Fibroblast of lung (primary cell): ENCODE measurements around the gene NEK7. TPM values are rescaled to one million over a fixed set of nuclear protein-coding genes. Genes with fewer than 3 reads are reported as not detected.
A peak's percentile ranks its signal among the peaks of the same experiment; 100 is the strongest.

Experiments used
- DNase-seq, 2 donors: peaks; one replicate each; pipeline versions ENCODE4 v3.0.0 to v3.0.0-alpha.2; 2010; ENCODE audit warnings: low read depth in 2 of 2
- H2AFZ ChIP-seq: 2 replicates; pipeline ENCODE4 v1.5.1; 2012; ENCODE audit warnings: low read length, control low read depth, inconsistent platforms
- H3K27ac ChIP-seq: 2 replicates; pipeline ENCODE4 v1.5.1; 2011; ENCODE audit warnings: low read length, control low read depth; ENCODE audit not compliant: insufficient read depth
- H3K27me3 ChIP-seq: 2 replicates; pipeline ENCODE4 v1.5.1; 2011; ENCODE audit warnings: mild to moderate bottlenecking, low read length; ENCODE audit not compliant: control insufficient read depth, insufficient read depth
- H3K36me3 ChIP-seq: 2 replicates; pipeline ENCODE4 v1.5.1; 2011; ENCODE audit warnings: low read length; ENCODE audit not compliant: control insufficient read depth, insufficient read depth
- H3K4me1 ChIP-seq: 2 replicates; pipeline ENCODE4 v1.5.1; 2011; ENCODE audit warnings: low read length; ENCODE audit not compliant: control insufficient read depth, insufficient read depth; ENCODE audit errors: extremely low read depth
- H3K4me2 ChIP-seq: 2 replicates; pipeline ENCODE4 v1.5.1; 2011; ENCODE audit warnings: low read length, control low read depth; ENCODE audit not compliant: insufficient read depth; ENCODE audit errors: extremely low read depth
- H3K4me3 ChIP-seq, 4 experiments: fragments of 200-600 bp in 1 of 4; sonication (generic) in 1 of 4; replicated peaks in 1 of 4; 2 replicates each; pipeline ENCODE4 v1.5.1; 2011 to 2016; ENCODE audit warnings: low read length in 4 of 4, low read depth in 3 of 4, mild to moderate bottlenecking in 3 of 4, control low read depth in 2 of 4, inconsistent platforms in 1 of 4, mixed read lengths in 1 of 4; ENCODE audit not compliant: insufficient read depth in 1 of 4; ENCODE audit errors: control extremely low read depth in 1 of 4
- H3K79me2 ChIP-seq: 2 replicates; pipeline ENCODE4 v1.5.1; 2012; ENCODE audit warnings: mild to moderate bottlenecking, low read length, inconsistent platforms; ENCODE audit not compliant: control insufficient read depth, insufficient read depth
- H3K9ac ChIP-seq: 2 replicates; pipeline ENCODE4 v1.5.1; 2011; ENCODE audit warnings: mild to moderate bottlenecking, low read length, control low read depth; ENCODE audit not compliant: insufficient read depth
- H3K9me3 ChIP-seq: 2 replicates; pipeline ENCODE4 v1.5.1; 2012; ENCODE audit warnings: low read depth, low read length; ENCODE audit not compliant: control insufficient read depth, insufficient read depth
- H4K20me1 ChIP-seq: 2 replicates; pipeline ENCODE4 v1.5.1; 2011; ENCODE audit warnings: low read length; ENCODE audit not compliant: control insufficient read depth, insufficient read depth; ENCODE audit errors: extremely low read depth
- EZH2 ChIP-seq: IDR thresholded peaks from 2 replicates; pipeline ENCODE4 v1.5.1; 2012; ENCODE audit warnings: low read length, control low read depth, mild to moderate bottlenecking; ENCODE audit errors: missing control alignments
- polyA plus RNA-seq, 2 donors: library from polyadenylated mRNA; depleted of rRNA in 1 of 2; stranded (reverse) in 1 of 2; unstranded in 1 of 2; fragments of >200 nt; gene quantifications; 2 replicates each; pipeline ENCODE4 v1.2.1, GENCODE V29; 2011 to 2012; ENCODE audit warnings: missing spikeins in 1 of 2
- total RNA-seq: library from RNA; depleted of rRNA; stranded (reverse); fragments of >200 nt; gene quantifications from 2 replicates; pipeline ENCODE4 v1.2.1, GENCODE V29; 2014
- TF ChIP-seq, protein P1 (sequence below), 2 donors: IDR thresholded peaks in 1 of 2; conservative IDR thresholded peaks in 1 of 2; 1 replicate in 1 of 2; 2 replicates in 1 of 2; pipeline ENCODE4 v1.5.1; 2011 to 2012; ENCODE audit warnings: low read length in 2 of 2, control low read depth in 1 of 2, inconsistent platforms in 1 of 2, low read depth in 1 of 2, mild to moderate bottlenecking in 1 of 2

NEK7 gene
- total and polyA plus RNA-seq, 2 donors (not counting 1 experiment from before 2014, with no cell fraction given), result 90.5 to 207 TPM

DNA sequence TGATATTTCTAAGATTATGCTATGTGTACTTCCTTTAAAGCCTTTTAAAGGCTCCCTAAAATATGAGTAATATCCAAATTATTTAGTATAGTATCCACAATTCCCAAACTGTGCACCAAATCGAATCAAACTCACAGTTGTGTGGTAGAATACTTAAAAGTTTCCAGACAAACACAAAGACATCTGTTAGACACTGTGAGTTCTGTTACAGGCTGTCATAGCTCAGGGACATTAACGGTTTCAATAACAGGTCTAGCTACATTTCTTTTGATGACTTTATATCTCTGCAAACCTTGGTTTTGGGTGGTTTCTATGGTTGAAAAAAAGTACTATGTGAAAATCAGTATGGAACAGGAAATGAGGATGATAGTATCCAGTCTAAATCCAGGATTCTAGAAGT, 36.9 kb upstream of the NEK7 start:
- no peak overlapping the region for H3K9ac ChIP-seq
- no peaks in the 10 kb centered on the region for H3K36me3 ChIP-seq
- no peaks in the 10 kb centered on the region for H4K20me1 ChIP-seq
- no peak overlapping the region for H2AFZ ChIP-seq
- H3K4me2 ChIP-seq, result no peak overlapping the region
- no peak overlapping the region for H3K4me3 ChIP-seq
- DNase-seq, result peak in 1 of 2 donors; percentile 30
- peaks cover 27% of the 10 kb centered on the region for H3K4me1 ChIP-seq
- no peaks in the 10 kb centered on the region for H3K9me3 ChIP-seq
- H3K27ac ChIP-seq, result no peak overlapping the region
- no peaks in the 10 kb centered on the region for H3K27me3 ChIP-seq
- H3K79me2 ChIP-seq, result no peaks in the 10 kb centered on the region
- TF ChIP-seq, protein P1, sequence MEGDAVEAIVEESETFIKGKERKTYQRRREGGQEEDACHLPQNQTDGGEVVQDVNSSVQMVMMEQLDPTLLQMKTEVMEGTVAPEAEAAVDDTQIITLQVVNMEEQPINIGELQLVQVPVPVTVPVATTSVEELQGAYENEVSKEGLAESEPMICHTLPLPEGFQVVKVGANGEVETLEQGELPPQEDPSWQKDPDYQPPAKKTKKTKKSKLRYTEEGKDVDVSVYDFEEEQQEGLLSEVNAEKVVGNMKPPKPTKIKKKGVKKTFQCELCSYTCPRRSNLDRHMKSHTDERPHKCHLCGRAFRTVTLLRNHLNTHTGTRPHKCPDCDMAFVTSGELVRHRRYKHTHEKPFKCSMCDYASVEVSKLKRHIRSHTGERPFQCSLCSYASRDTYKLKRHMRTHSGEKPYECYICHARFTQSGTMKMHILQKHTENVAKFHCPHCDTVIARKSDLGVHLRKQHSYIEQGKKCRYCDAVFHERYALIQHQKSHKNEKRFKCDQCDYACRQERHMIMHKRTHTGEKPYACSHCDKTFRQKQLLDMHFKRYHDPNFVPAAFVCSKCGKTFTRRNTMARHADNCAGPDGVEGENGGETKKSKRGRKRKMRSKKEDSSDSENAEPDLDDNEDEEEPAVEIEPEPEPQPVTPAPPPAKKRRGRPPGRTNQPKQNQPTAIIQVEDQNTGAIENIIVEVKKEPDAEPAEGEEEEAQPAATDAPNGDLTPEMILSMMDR (conservative IDR thresholded peaks at IDR 0.05 in 1 of 2, IDR thresholded peaks at IDR 0.05 in 1 of 2; ENCODE audit: low read depth in 1 of 2, low read length in 2 of 2), result no peak
- TF ChIP-seq EZH2, result no peak

DNA sequence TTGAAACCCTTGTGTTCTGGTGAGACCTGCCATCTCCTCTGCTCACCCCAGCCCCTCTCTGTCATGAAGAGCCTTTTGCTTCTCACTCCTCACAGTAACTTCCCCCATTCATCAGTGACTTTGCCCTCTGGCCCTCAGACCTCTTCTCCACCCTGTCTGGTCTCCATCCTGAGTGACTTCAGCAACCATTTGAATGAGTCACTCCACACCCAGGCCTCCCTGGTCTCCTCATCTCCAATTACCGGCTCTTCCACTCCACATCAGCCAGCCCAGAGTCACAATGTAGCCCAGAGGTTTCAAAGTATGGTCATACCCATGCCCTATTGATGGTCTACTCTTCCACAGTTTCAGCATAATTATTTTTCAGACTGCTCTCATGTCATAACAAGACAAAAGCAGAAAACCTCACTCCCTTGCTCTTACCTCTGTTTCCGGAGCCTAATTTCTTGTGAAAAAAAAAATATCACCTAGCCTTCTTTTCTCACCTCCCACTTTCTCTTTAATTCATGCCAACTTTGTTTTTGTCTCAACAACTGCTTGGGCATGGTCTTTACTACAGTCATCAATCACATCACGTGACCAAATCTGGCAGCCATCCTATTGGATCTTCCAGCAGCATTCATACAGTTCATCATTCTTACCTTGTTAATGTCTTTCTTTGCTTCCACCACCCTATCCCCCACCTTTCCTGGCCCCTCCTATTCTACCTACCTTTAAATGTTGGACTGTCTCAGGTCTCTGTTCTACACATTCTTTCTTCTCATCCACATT, 35.6 kb upstream of the NEK7 start:
- no peak for TF ChIP-seq EZH2
- TF ChIP-seq, protein P1 (conservative IDR thresholded peaks at IDR 0.05 in 1 of 2, IDR thresholded peaks at IDR 0.05 in 1 of 2; ENCODE audit: low read depth in 1 of 2, low read length in 2 of 2), result no peak

GRCh38 chr1:198122693-198123092, 34.1 kb upstream of the NEK7 start:
- DNase-seq, result peak in 1 of 2 donors; percentile 72
- no peak overlapping the region for H3K4me3 ChIP-seq
- H3K79me2 ChIP-seq, result no peaks in the 10 kb centered on the region
- no peak overlapping the region for H2AFZ ChIP-seq
- H3K27ac ChIP-seq, result peak overlapping the region; percentile 55
- no peaks in the 10 kb centered on the region for H3K9me3 ChIP-seq
- no peak overlapping the region for H3K9ac ChIP-seq
- H4K20me1 ChIP-seq, result no peaks in the 10 kb centered on the region
- H3K4me2 ChIP-seq, result peak overlapping the region; percentile 67
- H3K4me1 ChIP-seq, result peaks cover 32% of the 10 kb centered on the region
- TF ChIP-seq, protein P1 (conservative IDR thresholded peaks at IDR 0.05 in 1 of 2, IDR thresholded peaks at IDR 0.05 in 1 of 2; ENCODE audit: low read depth in 1 of 2, low read length in 2 of 2), result no peak
- no peak for TF ChIP-seq EZH2
- H3K27me3 ChIP-seq, result no peaks in the 10 kb centered on the region
- H3K36me3 ChIP-seq, result no peaks in the 10 kb centered on the region

More for the DNA sequence above, 35.6 kb upstream of the NEK7 start:
- peak; percentile 75 to 96 for DNase-seq
- peaks cover 32% of the 10 kb centered on the region for H3K4me1 ChIP-seq
- H3K4me3 ChIP-seq, result no peak overlapping the region
- H4K20me1 ChIP-seq, result no peaks in the 10 kb centered on the region
- no peak overlapping the region for H2AFZ ChIP-seq
- no peaks in the 10 kb centered on the region for H3K36me3 ChIP-seq
- H3K79me2 ChIP-seq, result no peaks in the 10 kb centered on the region
- peak overlapping the region; percentile 30 for H3K27ac ChIP-seq
- H3K9ac ChIP-seq, result no peak overlapping the region
- no peak overlapping the region for H3K4me2 ChIP-seq
- no peaks in the 10 kb centered on the region for H3K9me3 ChIP-seq
- no peaks in the 10 kb centered on the region for H3K27me3 ChIP-seq
